HFFc6 (cell line): ENCODE results near the gene OR9G4. TPM values are rescaled to one million over a fixed set of nuclear protein-coding genes. Genes with fewer than 3 reads are reported as not detected.

ENCODE experiments used
- DNase-seq: peaks from one replicate; pipeline ENCODE4 v3.0.0-alpha.2; 2018
- H3K27ac Mint-ChIP-seq: 2 replicates; pipeline ENCODE4 v1.8.0; 2020; ENCODE audit warnings: mild to moderate bottlenecking, mixed read lengths
- H3K27me3 Mint-ChIP-seq: 2 replicates; pipeline ENCODE4 v1.8.0; 2021; ENCODE audit warnings: mild to moderate bottlenecking, moderate library complexity, mixed read lengths; ENCODE audit not compliant: insufficient read depth
- H3K36me3 Mint-ChIP-seq: 2 replicates; pipeline ENCODE4 v1.8.0; 2021; ENCODE audit warnings: low read depth, mixed read lengths
- H3K4me1 Mint-ChIP-seq: 2 replicates; pipeline ENCODE4 v1.8.0; 2020; ENCODE audit warnings: low read depth, mixed read lengths
- H3K4me3 Mint-ChIP-seq: 2 replicates; pipeline ENCODE4 v1.8.0; 2020; ENCODE audit warnings: mild to moderate bottlenecking, moderate library complexity, mixed read lengths
- H3K9me3 Mint-ChIP-seq: 2 replicates; pipeline ENCODE4 v1.8.0; 2020; ENCODE audit warnings: mild to moderate bottlenecking, mixed read lengths
- total RNA-seq, 6 experiments: library from RNA; stranded (reverse); fragmentation: NEBNext Ultra II Directional; extraction: Animal tissue kit (Norgen Biotek cat#: 25700); gene quantifications; 2 replicates in 1 of 6; 3 replicates in 5 of 6; pipeline ENCODE4 v1.2.3, GENCODE V29; 2021
- TF ChIP-seq, protein P1 (sequence below): fragments of 200-600 bp; sonication (generic); IDR thresholded peaks from 2 replicates; pipeline ENCODE4 v1.5.0; 2021; ENCODE audit warnings: antibody characterized with exemption, mild to moderate bottlenecking

OR9G4 gene
- total RNA-seq, 6 experiments from 2014 or later, result not detected

DNA sequence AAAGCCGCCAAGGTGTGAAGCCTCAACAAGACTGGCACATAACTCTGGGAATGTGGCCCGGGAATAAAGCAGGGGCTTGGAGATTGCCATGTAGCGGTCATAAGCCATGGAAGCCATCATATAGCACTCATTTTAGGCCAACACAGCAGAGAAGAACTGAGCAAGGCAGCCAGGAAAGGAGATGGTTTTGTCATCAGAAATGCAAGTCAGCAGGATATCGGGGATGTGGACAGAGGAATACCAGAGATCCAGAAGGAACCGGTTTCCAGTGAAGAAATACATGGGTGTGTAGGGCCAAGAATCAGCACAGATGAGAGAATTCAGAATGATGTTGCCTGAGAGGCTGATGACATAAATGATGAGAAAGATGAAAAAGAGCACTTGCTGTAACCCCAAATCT, 3.0 kb upstream of the OR9G4 start:
- TF ChIP-seq, protein P1, sequence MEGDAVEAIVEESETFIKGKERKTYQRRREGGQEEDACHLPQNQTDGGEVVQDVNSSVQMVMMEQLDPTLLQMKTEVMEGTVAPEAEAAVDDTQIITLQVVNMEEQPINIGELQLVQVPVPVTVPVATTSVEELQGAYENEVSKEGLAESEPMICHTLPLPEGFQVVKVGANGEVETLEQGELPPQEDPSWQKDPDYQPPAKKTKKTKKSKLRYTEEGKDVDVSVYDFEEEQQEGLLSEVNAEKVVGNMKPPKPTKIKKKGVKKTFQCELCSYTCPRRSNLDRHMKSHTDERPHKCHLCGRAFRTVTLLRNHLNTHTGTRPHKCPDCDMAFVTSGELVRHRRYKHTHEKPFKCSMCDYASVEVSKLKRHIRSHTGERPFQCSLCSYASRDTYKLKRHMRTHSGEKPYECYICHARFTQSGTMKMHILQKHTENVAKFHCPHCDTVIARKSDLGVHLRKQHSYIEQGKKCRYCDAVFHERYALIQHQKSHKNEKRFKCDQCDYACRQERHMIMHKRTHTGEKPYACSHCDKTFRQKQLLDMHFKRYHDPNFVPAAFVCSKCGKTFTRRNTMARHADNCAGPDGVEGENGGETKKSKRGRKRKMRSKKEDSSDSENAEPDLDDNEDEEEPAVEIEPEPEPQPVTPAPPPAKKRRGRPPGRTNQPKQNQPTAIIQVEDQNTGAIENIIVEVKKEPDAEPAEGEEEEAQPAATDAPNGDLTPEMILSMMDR, result no peak
- Mint-ChIP-seq H3K9me3 (peaks cover 22% of the 10 kb centered on the region), H3K4me3 (no peak overlapping the region), H3K36me3 (no peaks in the 10 kb centered on the region), H3K4me1 (no peaks in the 10 kb centered on the region), H3K27me3 (no peaks in the 10 kb centered on the region), H3K27ac (no peak overlapping the region)
- DNase-seq, result no peak

DNA sequence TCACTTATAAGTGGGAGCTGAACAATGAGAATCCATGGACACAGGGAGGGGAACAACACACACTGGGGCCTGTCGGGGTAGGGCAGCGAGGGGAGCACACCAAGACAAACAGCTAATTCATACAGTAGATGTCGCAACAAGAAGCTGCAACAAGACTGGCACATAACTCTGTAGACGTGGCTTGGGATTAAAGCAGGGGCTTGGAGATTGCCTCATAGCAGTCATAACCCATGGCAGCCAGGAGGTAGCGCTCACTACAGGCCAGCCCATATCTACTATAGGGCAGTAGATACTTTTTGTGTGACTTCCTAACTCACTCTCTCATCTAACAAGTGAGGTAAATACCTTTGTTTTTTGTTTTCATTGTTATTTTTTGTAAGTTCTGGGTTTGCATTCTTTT, 1.7 kb upstream of the OR9G4 start:
- no peak overlapping the region for H3K4me3 Mint-ChIP-seq
- peaks cover 21% of the 10 kb centered on the region for H3K9me3 Mint-ChIP-seq
- H3K36me3 Mint-ChIP-seq, result no peaks in the 10 kb centered on the region
- TF ChIP-seq, protein P1, result no peak
- no peaks in the 10 kb centered on the region for H3K4me1 Mint-ChIP-seq
- no peak for DNase-seq
- H3K27ac Mint-ChIP-seq, result no peak overlapping the region
- H3K27me3 Mint-ChIP-seq, result no peaks in the 10 kb centered on the region

DNA sequence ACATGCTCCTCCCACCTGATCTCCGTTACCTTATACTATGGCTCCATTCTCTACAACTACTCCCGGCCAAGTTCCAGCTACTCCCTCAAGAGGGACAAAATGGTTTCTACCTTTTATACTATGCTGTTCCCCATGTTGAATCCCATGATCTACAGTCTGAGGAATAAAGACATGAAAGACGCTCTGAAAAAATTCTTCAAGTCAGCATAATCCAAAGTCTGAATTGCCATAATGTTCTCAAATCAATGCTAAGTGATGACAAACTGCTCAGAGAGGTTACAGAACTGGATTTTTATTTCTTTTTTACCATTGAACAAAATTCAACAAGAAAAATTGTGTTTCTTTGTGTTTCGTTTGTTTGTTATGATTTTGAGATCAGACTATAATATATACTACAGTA, 7.6 kb downstream of the OR9G4 start:
- TF ChIP-seq, protein P1, result no peak
- no peaks in the 10 kb centered on the region for H3K4me1 Mint-ChIP-seq
- no peak for DNase-seq
- no peaks in the 10 kb centered on the region; the same call in none of the 2 replicates for H3K27me3 Mint-ChIP-seq
- H3K36me3 Mint-ChIP-seq, result peaks cover 5% of the 10 kb centered on the region; the same call in 1 of the 2 replicates
- H3K9me3 Mint-ChIP-seq, result peaks cover 23% of the 10 kb centered on the region
- no peak overlapping the region for H3K27ac Mint-ChIP-seq
- H3K4me3 Mint-ChIP-seq, result no peak overlapping the region

DNA sequence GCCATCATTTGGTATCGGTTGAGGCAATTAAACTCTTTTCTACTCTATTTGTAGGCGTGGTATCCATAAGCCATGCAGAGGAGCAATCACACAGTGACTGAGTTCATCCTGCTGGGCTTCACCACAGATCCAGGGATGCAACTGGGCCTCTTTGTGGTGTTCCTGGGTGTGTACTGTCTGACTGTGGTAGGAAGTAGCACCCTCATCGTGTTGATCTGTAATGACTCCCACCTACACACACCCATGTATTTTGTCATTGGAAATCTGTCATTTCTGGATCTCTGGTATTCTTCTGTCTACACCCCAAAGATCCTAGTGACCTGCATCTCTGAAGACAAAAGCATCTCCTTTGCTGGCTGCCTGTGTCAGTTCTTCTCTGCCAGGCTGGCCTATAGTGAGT, 8.4 kb downstream of the OR9G4 start:
- peaks cover 5% of the 10 kb centered on the region; the same call in 1 of the 2 replicates for H3K36me3 Mint-ChIP-seq
- no peak for DNase-seq
- no peaks in the 10 kb centered on the region for H3K4me1 Mint-ChIP-seq
- peaks cover 29% of the 10 kb centered on the region for H3K9me3 Mint-ChIP-seq
- TF ChIP-seq, protein P1, result no peak
- no peak overlapping the region for H3K27ac Mint-ChIP-seq
- H3K27me3 Mint-ChIP-seq, result no peaks in the 10 kb centered on the region; the same call in none of the 2 replicates
- H3K4me3 Mint-ChIP-seq, result no peak overlapping the region

DNA sequence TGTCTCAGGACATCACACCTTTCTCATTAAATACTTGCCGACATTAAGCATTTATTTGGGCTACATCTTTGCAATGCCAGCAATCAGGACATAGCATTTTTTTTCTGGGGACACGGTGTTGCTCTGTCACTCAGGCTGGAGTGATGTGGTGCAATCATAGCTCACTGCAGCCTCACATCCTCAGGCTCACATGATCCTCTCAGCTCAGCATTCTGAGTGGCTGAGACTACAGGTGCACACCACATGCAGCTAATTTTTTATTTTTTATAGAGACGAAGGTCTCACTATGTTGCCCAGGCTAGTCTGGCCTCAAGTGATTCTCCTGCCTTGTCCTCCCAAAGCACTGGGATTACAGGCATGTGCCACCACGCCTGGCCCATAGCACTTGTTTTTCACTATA, 28.0 kb downstream of the OR9G4 start:
- TF ChIP-seq, protein P1, result no peak
- no peak overlapping the region for H3K27ac Mint-ChIP-seq
- no peak for DNase-seq
- H3K4me3 Mint-ChIP-seq, result no peak overlapping the region
- H3K4me1 Mint-ChIP-seq, result no peaks in the 10 kb centered on the region
- H3K9me3 Mint-ChIP-seq, result peaks cover 18% of the 10 kb centered on the region
- H3K27me3 Mint-ChIP-seq, result no peaks in the 10 kb centered on the region; the same call in 1 of the 2 replicates
- H3K36me3 Mint-ChIP-seq, result no peaks in the 10 kb centered on the region; the same call in 1 of the 2 replicates

DNA sequence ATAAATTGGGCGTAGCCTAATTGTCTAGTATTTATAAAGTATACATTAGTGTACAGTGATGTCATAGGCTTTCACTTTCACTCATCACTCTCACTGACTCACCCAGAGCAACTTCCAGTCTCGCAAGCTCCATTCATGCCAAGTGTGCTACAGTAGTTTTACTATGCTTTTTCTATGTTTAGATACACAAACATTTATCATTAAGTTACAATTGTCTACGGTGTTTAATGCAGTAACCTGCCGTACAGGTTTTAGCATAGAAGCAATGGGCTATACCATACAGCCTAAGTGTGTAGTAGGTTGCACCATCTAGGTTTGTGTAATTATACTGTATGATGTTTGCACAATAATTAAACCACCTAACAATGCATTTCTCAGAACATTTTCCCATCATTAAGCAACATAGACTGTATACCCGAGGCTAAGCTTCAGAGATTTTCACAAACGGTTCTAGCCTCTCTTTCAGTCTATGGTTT, 32.1 kb downstream of the OR9G4 start:
- Mint-ChIP-seq H3K4me3 (no peak overlapping the region), H3K27ac (no peak overlapping the region), H3K9me3 (peaks cover 38% of the 10 kb centered on the region), H3K4me1 (no peaks in the 10 kb centered on the region), H3K27me3 (no peaks in the 10 kb centered on the region; the same call in 1 of the 2 replicates), H3K36me3 (no peaks in the 10 kb centered on the region)
- TF ChIP-seq, protein P1, result no peak
- DNase-seq, result no peak
